DOHH2 (cell line): Measurements from ENCODE around the gene PAGR1.

Experiments
- H3F3A ChIP-seq: fragments of 200-600 bp; sonication (generic), shearing (Covaris generic); 2 replicates; pipeline ENCODE4 v1.6.0; 2016; ENCODE audit warnings: antibody characterized with exemption, mild to moderate bottlenecking; ENCODE audit not compliant: control insufficient read depth, insufficient read depth
- H3K27ac ChIP-seq: fragments of 200-600 bp; sonication (generic); 2 replicates; pipeline ENCODE4 v1.5.1; 2014; ENCODE audit warnings: low read depth, mild to moderate bottlenecking, low read length, moderate library complexity
- H3K27me3 ChIP-seq: fragments of 200-600 bp; sonication (generic); 2 replicates; pipeline ENCODE4 v1.6.1; 2014; ENCODE audit warnings: mild to moderate bottlenecking, low read length, mixed read lengths; ENCODE audit not compliant: control insufficient read depth
- H3K36me3 ChIP-seq: fragments of 200-600 bp; sonication (generic); 2 replicates; pipeline ENCODE4 v1.6.1; 2014; ENCODE audit warnings: mild to moderate bottlenecking, low read length, moderate library complexity, mixed read lengths; ENCODE audit not compliant: control insufficient read depth
- H3K4me1 ChIP-seq: fragments of 200-600 bp; sonication (generic); 2 replicates; pipeline ENCODE4 v1.6.1; 2014; ENCODE audit warnings: mild to moderate bottlenecking, low read length, mixed read lengths; ENCODE audit not compliant: control insufficient read depth
- H3K4me2 ChIP-seq: fragments of 200-600 bp; sonication (generic); 2 replicates; pipeline ENCODE4 v1.6.0; 2014; ENCODE audit warnings: mild to moderate bottlenecking, low read length, moderate library complexity
- H3K4me3 ChIP-seq: fragments of 200-600 bp; sonication (generic); 2 replicates; pipeline ENCODE4 v1.5.1; 2014; ENCODE audit warnings: mild to moderate bottlenecking, low read length, mixed read lengths
- H3K79me2 ChIP-seq: fragments of 200-600 bp; sonication (generic); 2 replicates; pipeline ENCODE4 v1.6.1; 2014; ENCODE audit warnings: mild to moderate bottlenecking, low read length, mixed read lengths; ENCODE audit not compliant: control insufficient read depth
- H3K9me2 ChIP-seq: fragments of 200-600 bp; sonication (generic); replicated peaks from 2 replicates; pipeline ENCODE4 v1.6.1; 2014; ENCODE audit warnings: mild to moderate bottlenecking, low read length, mixed read lengths; ENCODE audit not compliant: control insufficient read depth
- H3K9me3 ChIP-seq: fragments of 200-600 bp; sonication (generic); 2 replicates; pipeline ENCODE4 v1.6.1; 2014; ENCODE audit warnings: antibody characterized with exemption, low read length, mixed read lengths; ENCODE audit not compliant: control insufficient read depth, insufficient read depth
- H4K20me1 ChIP-seq: fragments of 200-600 bp; sonication (generic); 2 replicates; pipeline ENCODE4 v1.6.0; 2014; ENCODE audit warnings: low read depth, mild to moderate bottlenecking, antibody characterized with exemption, low read length, moderate library complexity; ENCODE audit not compliant: control insufficient read depth, insufficient read depth
- CTCF ChIP-seq: fragments of 200-600 bp; sonication (generic); IDR thresholded peaks from one replicate; pipeline ENCODE4 v1.5.1; 2014; ENCODE audit warnings: antibody characterized with exemption, mild to moderate bottlenecking, low read depth, low read length; ENCODE audit not compliant: poor library complexity, severe bottlenecking
- EZH2phosphoT487 ChIP-seq: fragments of 200-600 bp; sonication (generic); IDR thresholded peaks from 2 replicates; pipeline ENCODE4 v1.6.1; 2017; ENCODE audit warnings: borderline replicate concordance, mild to moderate bottlenecking, antibody characterized with exemption, low read length, moderate library complexity, mixed read lengths

The PAGR1 gene

GRCh38 chr16:29840240-29840639 lies 24.3 kb downstream of the PAGR1 start:
- Histone ChIP-seq H3K4me2 (no peak overlapping the region), H3K27me3 (no peaks in the 10 kb centered on the region)

GRCh38 chr16:29841631-29842030 lies 25.7 kb downstream of the PAGR1 start:
- TF ChIP-seq CTCF (no peak), EZH2phosphoT487 (no peak)
- no peaks in the 10 kb centered on the region for H4K20me1 ChIP-seq
- no peaks in the 10 kb centered on the region for H3K4me1 ChIP-seq
- no peak overlapping the region for H3K27ac ChIP-seq
- H3K9me3 ChIP-seq = no peaks in the 10 kb centered on the region
- no peak overlapping the region for H3K4me2 ChIP-seq
- no peak overlapping the region for H3K4me3 ChIP-seq
- H3K79me2 ChIP-seq = no peaks in the 10 kb centered on the region
- H3F3A ChIP-seq = no peaks in the 10 kb centered on the region
- H3K36me3 ChIP-seq = no peaks in the 10 kb centered on the region
- H3K27me3 ChIP-seq = no peaks in the 10 kb centered on the region
- no peaks in the 10 kb centered on the region for H3K9me2 ChIP-seq

More at GRCh38 chr16:29840240-29840639, 24.3 kb downstream of the PAGR1 start:
- TF ChIP-seq CTCF (no peak), EZH2phosphoT487 (no peak)
- no peaks in the 10 kb centered on the region for H4K20me1 ChIP-seq
- no peaks in the 10 kb centered on the region for H3K36me3 ChIP-seq
- H3K4me3 ChIP-seq = no peak overlapping the region
- no peak overlapping the region for H3K27ac ChIP-seq
- H3K9me2 ChIP-seq = no peaks in the 10 kb centered on the region
- H3K4me1 ChIP-seq = no peaks in the 10 kb centered on the region
- H3K79me2 ChIP-seq = no peaks in the 10 kb centered on the region
- no peaks in the 10 kb centered on the region for H3K9me3 ChIP-seq
- no peaks in the 10 kb centered on the region for H3F3A ChIP-seq

- Histone ChIP-seq H3F3A (no peaks in the 10 kb centered on the region), H3K4me2 (no peak overlapping the region), H3K9me3 (no peaks in the 10 kb centered on the region), H3K79me2 (no peaks in the 10 kb centered on the region), H3K27me3 (no peaks in the 10 kb centered on the region), H3K36me3 (no peaks in the 10 kb centered on the region), H3K4me3 (no peak overlapping the region), H3K4me1 (no peaks in the 10 kb centered on the region), H3K27ac (no peak overlapping the region), H4K20me1 (no peaks in the 10 kb centered on the region), H3K9me2 (no peaks in the 10 kb centered on the region)
- no peak for TF ChIP-seq EZH2phosphoT487
- TF ChIP-seq CTCF = peak; percentile 28
Observed at GRCh38 chr16:29842732-29843346, 26.9 kb downstream of the PAGR1 start.
